ACC112 (cell line): ENCODE measurements around the gene POLR1E.
A peak's percentile ranks its signal among the peaks of the same experiment; 100 is the strongest.

Source experiments
- H2AFZ ChIP-seq: fragments of 200-600 bp; sonication (generic); one replicate; pipeline ENCODE4 v1.6.0; 2017; ENCODE audit warnings: antibody characterized with exemption, low read length; ENCODE audit not compliant: unreplicated experiment
- H3K27ac ChIP-seq: fragments of 200-600 bp; sonication (generic); 2 replicates; pipeline ENCODE4 v1.5.1; 2014; ENCODE audit warnings: low read depth, mild to moderate bottlenecking, antibody characterized with exemption, low read length, moderate library complexity
- H3K27me3 ChIP-seq: fragments of 200-600 bp; sonication (generic); 2 replicates; pipeline ENCODE4 v1.6.1; 2014; ENCODE audit warnings: mild to moderate bottlenecking, antibody characterized with exemption, low read length, moderate library complexity, mixed read lengths; ENCODE audit not compliant: insufficient read depth
- H3K36me3 ChIP-seq: fragments of 200-600 bp; sonication (generic); 2 replicates; pipeline ENCODE4 v1.6.1; 2016; ENCODE audit warnings: mild to moderate bottlenecking, antibody characterized with exemption, low read length, moderate library complexity, mixed read lengths; ENCODE audit not compliant: insufficient read depth
- H3K4me1 ChIP-seq: fragments of 200-600 bp; sonication (generic); one replicate; pipeline ENCODE4 v1.6.1; 2016; ENCODE audit warnings: low read length, mixed read lengths; ENCODE audit not compliant: insufficient read depth, unreplicated experiment, control insufficient read depth
- H3K4me3 ChIP-seq: fragments of 200-600 bp; sonication (generic); 2 replicates; pipeline ENCODE4 v1.5.1; 2014; ENCODE audit warnings: mild to moderate bottlenecking, low read depth, low read length
- H3K79me2 ChIP-seq: fragments of 200-600 bp; sonication (generic); one replicate; pipeline ENCODE4 v1.6.0; 2016; ENCODE audit warnings: low read length; ENCODE audit not compliant: control insufficient read depth, unreplicated experiment, insufficient read depth

POLR1E gene, protein sequence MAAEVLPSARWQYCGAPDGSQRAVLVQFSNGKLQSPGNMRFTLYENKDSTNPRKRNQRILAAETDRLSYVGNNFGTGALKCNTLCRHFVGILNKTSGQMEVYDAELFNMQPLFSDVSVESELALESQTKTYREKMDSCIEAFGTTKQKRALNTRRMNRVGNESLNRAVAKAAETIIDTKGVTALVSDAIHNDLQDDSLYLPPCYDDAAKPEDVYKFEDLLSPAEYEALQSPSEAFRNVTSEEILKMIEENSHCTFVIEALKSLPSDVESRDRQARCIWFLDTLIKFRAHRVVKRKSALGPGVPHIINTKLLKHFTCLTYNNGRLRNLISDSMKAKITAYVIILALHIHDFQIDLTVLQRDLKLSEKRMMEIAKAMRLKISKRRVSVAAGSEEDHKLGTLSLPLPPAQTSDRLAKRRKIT

DNA sequence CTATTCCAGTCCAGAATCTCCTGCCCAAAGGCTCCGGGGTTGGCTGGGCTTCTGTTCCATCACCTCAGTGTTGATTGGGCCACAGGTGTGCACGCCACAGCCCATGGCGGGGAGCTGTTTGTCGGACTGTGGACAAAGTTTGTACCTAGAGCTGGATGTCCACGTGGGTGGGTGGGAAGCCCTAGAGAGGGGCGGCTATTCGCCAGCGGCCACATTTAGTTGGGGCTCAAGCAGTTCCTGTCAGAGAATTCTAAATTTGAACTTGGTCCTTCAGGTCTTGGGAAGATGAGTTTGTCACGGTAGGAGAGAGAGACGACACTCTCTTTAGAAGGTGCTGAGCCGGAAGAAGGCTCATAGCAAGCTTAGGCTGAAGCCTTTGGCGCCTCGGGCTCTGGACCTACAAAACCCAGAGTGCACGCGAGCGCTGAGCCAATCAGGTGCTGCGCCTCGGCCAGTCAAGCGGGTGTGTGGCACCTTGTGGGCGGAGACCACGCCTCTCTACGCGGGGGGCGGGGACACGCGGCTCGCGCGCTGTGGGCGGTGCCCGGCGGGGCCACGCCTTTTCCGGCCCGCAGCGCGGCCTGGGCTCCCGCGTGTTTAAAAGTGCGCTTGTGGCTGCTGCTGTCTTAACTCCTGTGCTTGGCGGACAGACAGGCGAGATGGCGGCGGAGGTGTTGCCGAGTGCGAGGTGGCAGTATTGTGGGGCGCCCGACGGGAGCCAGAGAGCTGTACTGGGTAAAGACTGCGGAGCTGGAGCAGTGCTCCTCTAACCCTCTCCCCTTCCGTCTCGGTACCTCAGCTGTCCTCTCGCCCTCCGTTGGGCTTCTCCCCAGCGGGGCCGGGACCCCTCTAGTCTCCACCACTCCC lies at the start of gene POLR1E:
TSS of gene POLR1E (plus strand) at position 560 of the 867 bp plus-strand sequence. CDS start at position 660, 100 bp downstream.
- Histone ChIP-seq H3K4me1 (peaks cover 20% of the 10 kb centered on the region), H3K36me3 (peaks cover 4% of the 10 kb centered on the region), H2AFZ (peak within 1 kb of the TSS; percentile 78), H3K79me2 (peaks cover 23% of the 10 kb centered on the region), H3K27ac (peak within 1 kb of the TSS; percentile 61), H3K4me3 (peak within 1 kb of the TSS; percentile 81), H3K27me3 (no peaks in the 10 kb centered on the region)

DNA sequence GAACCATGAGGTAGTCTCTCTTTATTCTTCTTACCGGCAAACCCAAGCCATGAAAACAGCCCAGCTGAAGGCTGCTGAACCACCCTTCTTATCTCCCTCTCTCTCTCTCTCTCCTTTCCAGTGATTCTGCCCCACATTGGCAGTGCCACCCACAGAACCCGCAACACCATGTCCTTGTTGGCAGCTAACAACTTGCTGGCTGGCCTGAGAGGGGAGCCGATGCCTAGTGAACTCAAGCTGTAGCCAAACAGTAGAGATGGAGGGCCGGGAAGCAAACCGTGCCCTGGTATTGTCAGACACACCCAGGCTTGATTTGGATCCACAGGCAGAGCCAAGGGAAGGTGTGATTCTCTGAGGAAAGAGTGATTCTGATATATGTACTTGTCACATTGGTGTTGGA lies 49.2 kb upstream of the POLR1E start:
- Histone ChIP-seq H2AFZ (no peak overlapping the region), H3K36me3 (peaks cover 39% of the 10 kb centered on the region), H3K27me3 (no peaks in the 10 kb centered on the region), H3K27ac (no peak overlapping the region), H3K4me1 (no peaks in the 10 kb centered on the region), H3K4me3 (no peak overlapping the region), H3K79me2 (no peaks in the 10 kb centered on the region)

DNA sequence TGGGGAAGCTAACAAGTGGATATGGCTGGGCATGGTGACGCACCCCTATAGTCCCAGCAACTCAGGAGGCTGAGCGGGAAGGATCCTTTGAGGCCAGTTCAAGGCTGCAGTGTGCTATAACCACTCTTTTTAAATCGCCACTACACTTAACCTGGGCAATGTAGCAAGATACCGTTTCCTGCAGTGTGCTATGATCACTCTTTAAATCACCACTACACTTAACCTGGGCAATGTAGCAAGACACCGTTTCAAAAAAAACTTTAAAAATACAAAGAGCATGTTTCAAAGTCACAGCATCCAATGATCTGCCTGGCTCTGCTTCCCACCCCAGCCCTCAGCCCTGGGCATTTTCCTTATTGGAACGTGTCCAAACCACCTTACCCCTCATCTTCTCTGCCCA lies 48.7 kb upstream of the POLR1E start:
- no peaks in the 10 kb centered on the region for H3K4me1 ChIP-seq
- no peak overlapping the region for H3K4me3 ChIP-seq
- no peaks in the 10 kb centered on the region for H3K79me2 ChIP-seq
- H3K27ac ChIP-seq, result no peak overlapping the region
- H2AFZ ChIP-seq, result no peak overlapping the region
- H3K27me3 ChIP-seq, result no peaks in the 10 kb centered on the region
- peaks cover 41% of the 10 kb centered on the region for H3K36me3 ChIP-seq

DNA sequence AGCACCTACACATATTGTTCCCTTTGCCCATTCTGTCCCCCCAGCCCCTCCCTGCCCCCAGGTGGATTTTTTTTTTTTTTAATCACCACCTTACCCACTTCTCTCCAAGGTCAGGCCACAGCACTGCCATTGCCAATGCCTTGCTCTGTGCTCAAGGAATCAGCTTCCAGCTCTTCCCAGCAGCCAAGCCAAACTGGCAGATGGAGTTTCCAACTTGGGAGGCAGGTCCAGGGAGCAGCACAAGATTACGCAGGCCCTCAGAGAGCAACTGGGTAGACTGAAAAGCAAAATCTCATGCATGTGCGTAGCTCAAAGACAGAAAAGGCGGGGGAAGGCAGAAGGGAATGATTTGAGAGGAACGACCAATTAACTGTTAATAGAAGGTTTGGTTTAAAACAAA lies 48.1 kb upstream of the POLR1E start:
- Histone ChIP-seq H2AFZ (no peak overlapping the region), H3K4me3 (no peak overlapping the region), H3K4me1 (no peaks in the 10 kb centered on the region), H3K36me3 (peaks cover 41% of the 10 kb centered on the region), H3K27me3 (no peaks in the 10 kb centered on the region), H3K79me2 (peaks cover 2% of the 10 kb centered on the region), H3K27ac (no peak overlapping the region)

DNA sequence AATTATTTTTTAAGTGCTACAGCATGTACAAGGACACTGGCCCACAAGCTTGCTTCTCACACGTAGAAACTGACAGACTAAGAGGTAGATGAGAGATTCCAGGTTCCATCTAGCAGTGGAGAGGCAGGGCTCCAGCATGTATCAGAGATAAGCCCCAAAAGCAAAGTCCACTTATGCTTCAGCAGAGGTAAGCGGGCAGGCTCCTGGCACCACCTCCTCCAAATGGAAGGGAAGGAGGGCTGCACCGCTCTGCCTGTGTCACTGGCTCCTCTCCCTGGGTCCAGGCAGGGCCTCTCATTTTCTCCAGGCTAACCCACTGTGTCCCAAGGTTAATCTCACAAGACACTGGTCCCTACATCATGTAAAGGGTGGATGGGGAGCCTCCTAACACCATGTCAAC lies 47.4 kb upstream of the POLR1E start:
- peaks cover 3% of the 10 kb centered on the region for H3K79me2 ChIP-seq
- no peak overlapping the region for H3K27ac ChIP-seq
- no peak overlapping the region for H2AFZ ChIP-seq
- no peak overlapping the region for H3K4me3 ChIP-seq
- H3K36me3 ChIP-seq, result peaks cover 41% of the 10 kb centered on the region
- no peaks in the 10 kb centered on the region for H3K27me3 ChIP-seq
- H3K4me1 ChIP-seq, result no peaks in the 10 kb centered on the region

DNA sequence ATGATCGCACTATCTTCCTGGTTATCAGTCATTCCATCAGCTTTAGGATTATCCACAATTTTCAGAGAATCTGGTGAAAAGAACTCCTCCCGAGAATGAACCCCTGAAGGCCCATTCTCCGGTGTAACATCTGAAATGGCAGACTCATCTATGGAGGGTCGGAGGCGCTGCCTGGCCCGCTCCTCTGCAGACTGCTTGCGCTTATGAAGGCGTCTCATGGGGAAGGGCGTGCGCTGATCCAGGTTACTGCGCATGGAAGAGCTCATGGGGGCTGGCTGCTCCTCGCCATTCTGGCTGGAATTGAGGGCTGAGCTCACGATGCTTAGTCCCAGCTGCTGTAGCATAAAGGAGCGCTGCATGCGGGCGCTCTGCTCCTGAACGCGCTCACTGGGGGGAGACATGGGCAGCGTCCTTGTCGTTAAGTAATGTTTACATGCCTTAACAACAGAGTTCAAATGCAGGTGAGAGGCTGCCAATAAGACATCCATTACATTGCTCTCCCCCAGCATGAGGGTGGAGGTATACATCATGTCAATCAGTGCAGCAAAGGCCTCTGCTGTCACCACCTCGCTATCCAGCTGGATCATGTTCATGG lies 43.9 kb upstream of the POLR1E start:
- no peaks in the 10 kb centered on the region for H3K4me1 ChIP-seq
- no peak overlapping the region for H2AFZ ChIP-seq
- H3K4me3 ChIP-seq, result no peak overlapping the region
- no peak overlapping the region for H3K27ac ChIP-seq
- peaks cover 27% of the 10 kb centered on the region for H3K36me3 ChIP-seq
- H3K27me3 ChIP-seq, result no peaks in the 10 kb centered on the region
- peaks cover 9% of the 10 kb centered on the region for H3K79me2 ChIP-seq

DNA sequence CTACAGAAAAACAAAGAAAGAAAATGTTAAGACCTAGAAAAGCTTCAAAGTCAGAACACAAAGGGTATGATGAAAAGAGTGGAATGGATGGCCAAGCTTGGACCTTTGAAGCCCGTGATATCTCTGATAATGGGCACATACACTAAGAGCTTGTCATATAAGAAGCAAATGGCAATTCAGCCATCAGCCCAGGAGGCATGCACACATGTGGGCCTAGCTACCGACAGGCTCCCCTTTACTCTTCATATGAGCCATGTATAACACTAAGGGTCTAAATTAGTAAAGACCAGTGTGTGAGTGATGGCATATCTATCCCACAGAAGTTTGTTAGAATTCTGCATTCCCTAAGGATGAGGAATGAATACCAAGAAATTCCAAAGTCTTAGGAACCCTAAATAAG lies 43.2 kb upstream of the POLR1E start:
- Histone ChIP-seq H2AFZ (no peak overlapping the region), H3K36me3 (peaks cover 23% of the 10 kb centered on the region), H3K4me3 (no peak overlapping the region), H3K27ac (no peak overlapping the region), H3K79me2 (peaks cover 9% of the 10 kb centered on the region), H3K4me1 (no peaks in the 10 kb centered on the region), H3K27me3 (no peaks in the 10 kb centered on the region)

DNA sequence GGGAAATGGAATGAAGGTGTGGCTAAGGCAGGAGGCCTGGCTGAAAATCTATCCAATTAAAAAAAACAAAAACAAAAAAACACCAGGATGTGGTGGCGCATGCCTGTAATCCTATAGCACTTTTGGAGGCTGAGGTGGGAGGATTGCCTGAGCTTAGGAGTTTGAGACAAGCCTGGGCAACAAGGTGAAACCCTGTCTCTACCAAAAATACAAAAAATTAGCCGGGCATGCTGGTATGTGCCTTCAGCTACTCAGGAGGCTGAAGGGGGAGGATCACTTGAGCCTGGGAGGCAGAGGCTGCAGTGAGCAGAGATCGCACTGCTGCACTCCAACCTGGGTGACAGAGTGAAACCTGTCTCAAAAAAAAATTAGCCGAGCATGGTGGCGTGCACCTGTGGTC lies 42.2 kb upstream of the POLR1E start:
- Histone ChIP-seq H3K36me3 (peaks cover 19% of the 10 kb centered on the region), H2AFZ (no peak overlapping the region), H3K4me3 (no peak overlapping the region), H3K4me1 (no peaks in the 10 kb centered on the region), H3K79me2 (peaks cover 14% of the 10 kb centered on the region), H3K27ac (no peak overlapping the region), H3K27me3 (no peaks in the 10 kb centered on the region)

DNA sequence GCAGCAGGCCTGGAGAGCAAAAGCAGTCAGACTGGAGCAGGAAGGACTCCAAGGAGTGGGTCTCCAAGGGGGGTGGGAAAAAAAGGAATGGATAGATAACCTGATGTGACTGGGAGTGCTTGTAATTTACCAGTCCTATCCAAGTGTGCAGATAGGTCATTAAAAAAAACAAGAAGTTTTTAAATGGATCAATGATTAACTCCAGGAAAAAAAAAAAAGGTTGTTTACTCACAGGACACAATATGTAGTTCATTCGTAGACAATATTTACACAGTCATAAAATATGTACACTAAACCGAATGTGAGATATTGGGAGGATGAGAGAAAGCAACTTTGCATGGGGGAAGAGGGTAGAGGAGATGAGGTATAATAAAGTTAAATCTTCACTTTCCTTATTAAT lies 40.9 kb upstream of the POLR1E start:
- Histone ChIP-seq H2AFZ (no peak overlapping the region), H3K4me1 (no peaks in the 10 kb centered on the region), H3K79me2 (peaks cover 16% of the 10 kb centered on the region), H3K27ac (no peak overlapping the region), H3K27me3 (no peaks in the 10 kb centered on the region), H3K4me3 (no peak overlapping the region), H3K36me3 (peaks cover 9% of the 10 kb centered on the region; the same call in 1 of the 2 replicates)

DNA sequence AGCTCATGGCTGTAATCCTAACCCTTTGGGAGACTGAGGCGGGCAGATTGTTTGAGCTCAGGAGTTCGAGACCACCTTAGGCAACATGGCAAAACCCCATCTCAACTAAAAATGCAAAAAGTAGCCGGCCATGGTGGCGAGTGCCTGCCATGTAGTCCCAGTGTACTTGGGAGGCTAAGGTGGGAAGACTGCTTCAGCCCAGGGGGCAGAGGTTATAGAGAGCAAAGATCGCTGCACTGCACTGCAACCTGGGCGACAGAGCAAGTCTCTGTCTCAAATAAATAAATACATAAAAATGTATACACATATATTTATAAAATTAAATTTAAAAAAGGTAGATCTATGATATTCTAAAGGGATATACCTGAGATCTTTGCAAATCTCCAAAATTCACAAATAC lies 39.9 kb upstream of the POLR1E start:
- no peak overlapping the region for H3K27ac ChIP-seq
- peaks cover 4% of the 10 kb centered on the region; the same call in 1 of the 2 replicates for H3K36me3 ChIP-seq
- H3K79me2 ChIP-seq, result peaks cover 23% of the 10 kb centered on the region

More for the DNA sequence above, 39.9 kb upstream of the POLR1E start:
- H3K27me3 ChIP-seq, result no peaks in the 10 kb centered on the region
- H2AFZ ChIP-seq, result no peak overlapping the region
- no peaks in the 10 kb centered on the region for H3K4me1 ChIP-seq
- H3K4me3 ChIP-seq, result no peak overlapping the region
